ENCODE measurements around the gene BSG. TPM values are rescaled to one million over a fixed set of nuclear protein-coding genes. Genes with fewer than 3 reads are reported as not detected.

Gene BSG
- total RNA-seq, 6 donors from 2014 or later, result 222 to 429 (median 387) TPM

- H3K4me3 ChIP-seq, result peak overlapping the region; percentile 73 to 100 (median 100)
- ATAC-seq (ENCODE audit: low FRiP score in 2 of 2) (peak; percentile 31 to 55), DNase-seq (peak; percentile 65 to 91)
- peaks cover 25 to 47% (median 32%) of the 10 kb centered on the region in 4 donors for H3K4me1 ChIP-seq
- H3K36me3 ChIP-seq, result peaks cover 9 to 28% (median 18%) of the 10 kb centered on the region in 4 donors
- 0% methylated on average over 7 to 47 of the region's 47 CpGs for WGBS, 2 donors
- no peaks in the 10 kb centered on the region for H3K9me3 ChIP-seq
- H3K27me3 ChIP-seq, result no peaks in the 10 kb centered on the region
- TF ChIP-seq POLR2A (IDR thresholded peaks at IDR 0.05) (peak in 1 of 4 donors; percentile 13), POLR2AphosphoS5 (IDR thresholded peaks at IDR 0.05) (peak; percentile 5 to 58), EP300 (IDR thresholded peaks at IDR 0.05) (no peak), CTCF (IDR thresholded peaks at IDR 0.05) (peak; percentile 24 to 58 (median 40))
- H3K27ac ChIP-seq, result peak overlapping the region; percentile 79 to 97 (median 90)
Measured at GRCh38 chr19:532561-533363, 39.6 kb upstream of the BSG start.

- ATAC-seq (ENCODE audit: low FRiP score in 2 of 2) (no peak), DNase-seq (peak in 1 of 2 donors; percentile 52)
- no peaks in the 10 kb centered on the region for H3K9me3 ChIP-seq
- H3K36me3 ChIP-seq, result peaks cover 9 to 36% (median 24%) of the 10 kb centered on the region in 4 donors
- no peaks in the 10 kb centered on the region for H3K27me3 ChIP-seq
- peak overlapping the region; percentile 79 to 97 (median 90) for H3K27ac ChIP-seq
- peak overlapping the region; percentile 73 to 100 (median 100) for H3K4me3 ChIP-seq
- H3K4me1 ChIP-seq, result peaks cover 25 to 47% (median 32%) of the 10 kb centered on the region in 4 donors
- no peak for TF ChIP-seq CTCF (IDR thresholded peaks at IDR 0.05)
- no peak for TF ChIP-seq EP300 (IDR thresholded peaks at IDR 0.05)
- TF ChIP-seq POLR2A (IDR thresholded peaks at IDR 0.05), result no peak
- no peak for TF ChIP-seq POLR2AphosphoS5 (IDR thresholded peaks at IDR 0.05)
- 32 to 50% methylated on average over 1 to 21 of the region's 25 CpGs for WGBS, 2 donors
Measured at GRCh38 chr19:533364-534058, 38.9 kb upstream of the BSG start.

- 71 to 81% methylated on average over 11 to 14 of the region's 14 CpGs for WGBS, 2 donors
- H3K36me3 ChIP-seq, result peaks cover 9 to 42% (median 30%) of the 10 kb centered on the region in 4 donors
- peak overlapping the region; percentile 79 to 97 (median 90) for H3K27ac ChIP-seq
- peak overlapping the region in 2 of 4 donors; percentile 73 to 100 for H3K4me3 ChIP-seq
- ATAC-seq (ENCODE audit: low FRiP score in 2 of 2), result no peak
- H3K4me1 ChIP-seq, result peaks cover 28 to 47% (median 33%) of the 10 kb centered on the region in 4 donors
- H3K27me3 ChIP-seq, result no peaks in the 10 kb centered on the region
- TF ChIP-seq POLR2A (IDR thresholded peaks at IDR 0.05) (no peak), CTCF (IDR thresholded peaks at IDR 0.05) (no peak), POLR2AphosphoS5 (IDR thresholded peaks at IDR 0.05) (no peak), EP300 (IDR thresholded peaks at IDR 0.05) (no peak)
- no peaks in the 10 kb centered on the region for H3K9me3 ChIP-seq
- DNase-seq, result peak in 1 of 2 donors; percentile 41
Measured at GRCh38 chr19:534088-534487, 38.3 kb upstream of the BSG start.

- DNase-seq, result peak in 1 of 2 donors; percentile 79
- 58 to 93% methylated on average over 6 to 13 of the region's 16 CpGs for WGBS, 2 donors
- H3K4me1 ChIP-seq, result peaks cover 28 to 47% (median 33%) of the 10 kb centered on the region in 4 donors
- H3K36me3 ChIP-seq, result peaks cover 9 to 48% (median 37%) of the 10 kb centered on the region in 4 donors
- TF ChIP-seq POLR2A (IDR thresholded peaks at IDR 0.05), result no peak
- TF ChIP-seq EP300 (IDR thresholded peaks at IDR 0.05), result no peak
- TF ChIP-seq CTCF (IDR thresholded peaks at IDR 0.05), result no peak
- TF ChIP-seq POLR2AphosphoS5 (IDR thresholded peaks at IDR 0.05), result no peak
- ATAC-seq (ENCODE audit: low FRiP score in 2 of 2), result no peak
- no peaks in the 10 kb centered on the region for H3K27me3 ChIP-seq
- no peak overlapping the region for H3K4me3 ChIP-seq
- no peaks in the 10 kb centered on the region for H3K9me3 ChIP-seq
- peak overlapping the region in 3 of 4 donors; percentile 22 to 50 (median 32) for H3K27ac ChIP-seq
Measured at GRCh38 chr19:535017-535835, 37.2 kb upstream of the BSG start.
